HepG2 (cell line): Measurements from ENCODE around the gene JMJD6. TPM values are rescaled to one million over a fixed set of nuclear protein-coding genes. Genes with fewer than 3 reads are reported as not detected.

ENCODE experiments used
- polyA plus RNA-seq, 8 experiments: library from polyadenylated mRNA; depleted of rRNA in 3 of 8; stranded (reverse) in 7 of 8; unstranded in 1 of 8; fragments of >200 nt; fragmentation: Illumina TruSeq in 4 of 8; extraction: Trizol in 4 of 8; gene quantifications; 2 replicates each; pipeline versions ENCODE4 v1.2.1 to v1.2.3, GENCODE V29; 2011 to 2016; ENCODE audit warnings: low read depth in 4 of 8, missing spikeins in 1 of 8, mixed read lengths in 1 of 8; ENCODE audit not compliant: insufficient read depth in 1 of 8
- total RNA-seq, 5 experiments: library from RNA; depleted of rRNA; stranded (reverse); fragments of >200 nt; fragmentation: Illumina TruSeq; extraction: Trizol; gene quantifications; 2 replicates each; pipeline ENCODE4 v1.2.3, GENCODE V29; 2016; ENCODE audit warnings: low read depth in 1 of 5
- TF ChIP-seq, protein P1 (sequence below): sonication (generic); formaldehyde crosslinking; IDR thresholded peaks from one replicate; pipeline ENCODE4 v1.5.1; 2020; ENCODE audit warnings: mild to moderate bottlenecking, missing genetic modification reagents; ENCODE audit errors: not compliant biosample characterization

Gene JMJD6
- total and polyA plus RNA-seq, 2 of the 13 experiments (the other 11 are each of a cell fraction or from before 2014, with no cell fraction given), result 33.6 to 41.0 TPM

DNA sequence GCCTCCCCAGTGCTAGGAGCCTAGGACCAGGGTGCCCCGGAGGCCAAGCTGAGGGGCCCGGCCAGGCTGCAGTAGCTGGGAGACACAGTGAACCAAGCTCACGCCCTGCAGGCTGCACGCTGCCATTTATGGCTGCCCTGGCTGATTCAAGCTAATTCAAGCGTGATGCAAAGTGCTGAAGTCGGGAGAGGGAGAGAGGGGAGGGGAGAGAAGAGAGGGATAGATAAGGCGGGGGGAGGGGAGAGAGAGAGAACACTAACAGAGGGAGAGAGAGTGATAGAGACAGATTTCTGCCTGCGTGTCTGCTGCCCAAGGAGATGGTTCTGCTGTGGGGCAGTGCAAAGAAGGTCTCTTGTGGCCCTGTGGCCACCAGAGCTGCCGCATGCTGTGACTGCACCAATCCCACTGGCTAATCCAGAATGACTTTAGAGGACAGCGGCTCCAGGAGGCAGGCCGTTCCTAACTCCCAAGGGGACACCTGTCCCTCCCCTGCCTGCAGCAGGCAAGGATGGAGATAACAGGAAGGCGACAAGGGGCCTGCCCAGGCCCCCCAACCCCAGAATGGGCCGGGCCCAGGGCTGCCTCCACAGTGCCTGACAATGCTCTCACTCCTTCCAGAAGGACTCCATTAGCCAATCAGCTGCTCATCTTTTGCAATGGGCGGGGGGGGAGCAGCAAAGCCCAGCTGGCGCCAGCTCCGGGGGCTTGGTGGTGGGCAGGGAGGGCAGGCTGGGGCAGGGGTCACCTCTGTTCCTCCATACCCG is 28.5 kb downstream of the JMJD6 start (continued):
- TF ChIP-seq, protein P1, sequence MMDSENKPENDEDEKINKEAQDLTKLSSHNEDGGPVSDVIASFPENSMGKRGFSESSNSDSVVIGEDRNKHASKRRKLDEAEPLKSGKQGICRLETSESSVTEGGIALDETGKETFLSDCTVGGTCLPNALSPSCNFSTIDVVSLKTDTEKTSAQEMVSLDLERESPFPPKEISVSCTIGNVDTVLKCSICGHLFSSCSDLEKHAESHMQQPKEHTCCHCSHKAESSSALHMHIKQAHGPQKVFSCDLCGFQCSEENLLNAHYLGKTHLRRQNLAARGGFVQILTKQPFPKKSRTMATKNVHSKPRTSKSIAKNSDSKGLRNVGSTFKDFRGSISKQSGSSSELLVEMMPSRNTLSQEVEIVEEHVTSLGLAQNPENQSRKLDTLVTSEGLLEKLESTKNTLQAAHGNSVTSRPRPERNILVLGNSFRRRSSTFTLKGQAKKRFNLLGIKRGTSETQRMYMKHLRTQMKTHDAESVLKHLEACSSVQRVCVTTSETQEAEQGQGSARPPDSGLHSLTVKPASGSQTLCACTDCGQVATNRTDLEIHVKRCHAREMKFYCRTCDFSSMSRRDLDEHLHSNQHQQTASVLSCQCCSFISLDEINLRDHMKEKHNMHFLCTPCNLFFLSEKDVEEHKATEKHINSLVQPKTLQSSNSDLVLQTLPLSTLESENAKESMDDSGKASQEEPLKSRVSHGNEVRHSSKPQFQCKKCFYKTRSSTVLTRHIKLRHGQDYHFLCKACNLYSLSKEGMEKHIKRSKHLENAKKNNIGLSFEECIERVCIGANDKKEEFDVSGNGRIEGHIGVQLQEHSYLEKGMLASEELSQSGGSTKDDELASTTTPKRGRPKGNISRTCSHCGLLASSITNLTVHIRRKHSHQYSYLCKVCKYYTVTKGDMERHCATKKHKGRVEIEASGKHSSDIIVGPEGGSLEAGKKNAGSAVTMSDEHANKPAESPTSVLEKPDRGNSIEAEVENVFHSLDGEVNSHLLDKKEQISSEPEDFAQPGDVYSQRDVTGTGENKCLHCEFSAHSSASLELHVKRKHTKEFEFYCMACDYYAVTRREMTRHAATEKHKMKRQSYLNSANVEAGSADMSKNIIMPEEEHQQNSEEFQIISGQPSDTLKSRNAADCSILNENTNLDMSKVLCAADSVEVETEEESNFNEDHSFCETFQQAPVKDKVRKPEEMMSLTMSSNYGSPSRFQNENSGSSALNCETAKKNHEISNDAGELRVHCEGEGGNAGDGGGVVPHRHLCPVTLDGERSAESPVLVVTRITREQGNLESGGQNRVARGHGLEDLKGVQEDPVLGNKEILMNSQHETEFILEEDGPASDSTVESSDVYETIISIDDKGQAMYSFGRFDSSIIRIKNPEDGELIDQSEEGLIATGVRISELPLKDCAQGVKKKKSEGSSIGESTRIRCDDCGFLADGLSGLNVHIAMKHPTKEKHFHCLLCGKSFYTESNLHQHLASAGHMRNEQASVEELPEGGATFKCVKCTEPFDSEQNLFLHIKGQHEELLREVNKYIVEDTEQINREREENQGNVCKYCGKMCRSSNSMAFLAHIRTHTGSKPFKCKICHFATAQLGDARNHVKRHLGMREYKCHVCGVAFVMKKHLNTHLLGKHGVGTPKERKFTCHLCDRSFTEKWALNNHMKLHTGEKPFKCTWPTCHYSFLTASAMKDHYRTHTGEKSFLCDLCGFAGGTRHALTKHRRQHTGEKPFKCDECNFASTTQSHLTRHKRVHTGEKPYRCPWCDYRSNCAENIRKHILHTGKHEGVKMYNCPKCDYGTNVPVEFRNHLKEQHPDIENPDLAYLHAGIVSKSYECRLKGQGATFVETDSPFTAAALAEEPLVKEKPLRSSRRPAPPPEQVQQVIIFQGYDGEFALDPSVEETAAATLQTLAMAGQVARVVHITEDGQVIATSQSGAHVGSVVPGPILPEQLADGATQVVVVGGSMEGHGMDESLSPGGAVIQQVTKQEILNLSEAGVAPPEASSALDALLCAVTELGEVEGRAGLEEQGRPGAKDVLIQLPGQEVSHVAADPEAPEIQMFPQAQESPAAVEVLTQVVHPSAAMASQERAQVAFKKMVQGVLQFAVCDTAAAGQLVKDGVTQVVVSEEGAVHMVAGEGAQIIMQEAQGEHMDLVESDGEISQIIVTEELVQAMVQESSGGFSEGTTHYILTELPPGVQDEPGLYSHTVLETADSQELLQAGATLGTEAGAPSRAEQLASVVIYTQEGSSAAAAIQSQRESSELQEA (CRISPR knock-in tag), result no peak
